ENCODE results near the gene RUNDC1.
"Not testable (repeated sequence)": the region's sequence is repeated elsewhere in the genome, so short reads cannot be mapped to it uniquely, and the experiment has no call there.

RUNDC1 gene

DNA sequence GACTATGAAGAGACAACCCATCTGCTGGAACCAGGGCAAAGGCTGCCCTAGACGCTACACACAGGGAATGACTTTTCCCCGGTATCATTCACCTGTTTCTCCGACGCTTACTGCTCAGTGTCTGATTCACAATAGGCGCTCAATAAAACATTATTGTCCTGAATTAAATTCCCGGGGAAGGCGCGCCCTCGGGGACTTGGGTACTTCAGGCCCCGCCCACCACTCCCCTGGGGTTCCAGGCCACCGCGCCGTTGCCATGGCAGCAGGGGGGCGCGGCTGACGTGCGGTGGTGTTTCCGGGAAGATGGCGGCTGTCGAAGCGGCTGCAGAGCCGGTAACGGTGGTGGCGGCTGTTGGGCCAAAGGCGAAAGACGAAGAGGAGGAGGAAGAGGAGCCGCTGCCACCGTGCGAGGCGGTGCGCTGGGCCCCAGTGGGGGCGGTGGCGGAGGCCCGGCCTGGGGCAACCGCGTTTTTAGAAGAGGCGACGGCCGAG is at the start of gene RUNDC1:
Gene RUNDC1, plus strand, starts transcription at position 292 of the 492 bp plus-strand sequence. Its CDS starts 12 bp downstream, at position 304.
- peak; percentile 82 for DNase-seq

DNA sequence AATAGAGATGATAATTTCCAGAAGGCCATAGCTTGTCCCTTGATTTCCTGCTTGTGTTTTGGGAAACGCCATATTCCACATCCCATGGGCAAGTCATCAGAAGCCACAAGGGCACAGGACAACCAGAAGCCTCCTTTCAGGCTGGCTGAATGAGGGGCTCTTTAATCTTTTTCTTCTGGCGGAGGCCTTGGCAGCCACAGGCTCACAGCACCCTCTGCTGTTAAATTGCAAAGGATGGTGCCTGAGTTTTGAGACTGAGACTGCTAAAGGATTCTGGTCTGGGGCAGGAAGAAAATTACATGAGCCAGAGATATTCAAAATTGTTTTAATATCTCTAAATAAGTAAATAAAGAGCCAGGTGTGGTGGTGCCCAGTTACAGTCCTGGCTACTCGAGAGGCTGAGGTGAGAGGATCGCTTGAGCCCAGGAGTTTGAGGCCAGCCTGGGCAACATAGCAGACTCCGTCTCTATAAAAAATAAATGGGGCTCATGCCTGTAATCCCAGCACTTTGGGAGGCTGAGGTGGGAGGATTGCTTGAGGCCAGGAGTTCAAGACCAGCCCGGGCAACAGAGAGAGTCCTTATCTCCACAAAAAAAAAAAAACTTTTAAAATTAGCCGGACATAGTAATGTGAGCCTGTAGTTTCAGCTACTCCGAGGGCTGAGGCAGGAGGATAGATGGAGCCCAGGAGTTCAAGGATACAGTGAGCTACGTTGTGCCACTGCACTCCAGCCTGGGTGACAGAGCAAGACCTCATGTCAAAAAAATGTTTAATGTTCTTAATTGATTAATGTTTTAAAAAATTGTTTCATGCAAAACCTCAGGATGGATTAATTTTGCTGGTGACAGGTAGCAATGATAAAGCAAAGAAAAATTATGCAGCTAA is 42.4 kb upstream of the RUNDC1 start:
- peak; percentile 42 for DNase-seq

GRCh38 chr17:42944211-42944610 is 36.2 kb upstream of the RUNDC1 start:
- no peak for DNase-seq

GRCh38 chr17:42946812-42947211 is 33.6 kb upstream of the RUNDC1 start:
- no peak for DNase-seq

- no peak for DNase-seq
These were observed 30.2 kb upstream of the RUNDC1 start for GRCh38 chr17:42950044-42950783.

DNA sequence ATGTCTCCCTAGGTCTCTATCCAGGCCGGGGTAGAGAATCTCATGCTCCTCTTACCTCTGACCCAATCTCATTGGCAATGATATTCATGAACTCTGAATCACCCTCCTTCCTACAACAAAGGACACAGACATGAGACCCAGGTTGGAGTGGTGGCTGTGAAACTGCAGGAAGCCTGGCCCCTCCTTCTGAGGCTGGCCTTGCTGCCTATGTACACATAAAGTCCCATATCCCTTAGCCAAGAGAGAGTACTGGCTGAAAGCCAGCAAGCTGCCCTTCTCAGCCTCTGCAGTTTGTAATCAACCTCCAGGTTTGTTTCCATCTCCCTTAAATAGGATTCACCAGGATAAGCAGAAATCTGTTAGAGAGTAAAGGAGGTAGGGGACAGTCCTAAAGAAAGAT is 26.7 kb upstream of the RUNDC1 start:
- DNase-seq, result no peak

DNA sequence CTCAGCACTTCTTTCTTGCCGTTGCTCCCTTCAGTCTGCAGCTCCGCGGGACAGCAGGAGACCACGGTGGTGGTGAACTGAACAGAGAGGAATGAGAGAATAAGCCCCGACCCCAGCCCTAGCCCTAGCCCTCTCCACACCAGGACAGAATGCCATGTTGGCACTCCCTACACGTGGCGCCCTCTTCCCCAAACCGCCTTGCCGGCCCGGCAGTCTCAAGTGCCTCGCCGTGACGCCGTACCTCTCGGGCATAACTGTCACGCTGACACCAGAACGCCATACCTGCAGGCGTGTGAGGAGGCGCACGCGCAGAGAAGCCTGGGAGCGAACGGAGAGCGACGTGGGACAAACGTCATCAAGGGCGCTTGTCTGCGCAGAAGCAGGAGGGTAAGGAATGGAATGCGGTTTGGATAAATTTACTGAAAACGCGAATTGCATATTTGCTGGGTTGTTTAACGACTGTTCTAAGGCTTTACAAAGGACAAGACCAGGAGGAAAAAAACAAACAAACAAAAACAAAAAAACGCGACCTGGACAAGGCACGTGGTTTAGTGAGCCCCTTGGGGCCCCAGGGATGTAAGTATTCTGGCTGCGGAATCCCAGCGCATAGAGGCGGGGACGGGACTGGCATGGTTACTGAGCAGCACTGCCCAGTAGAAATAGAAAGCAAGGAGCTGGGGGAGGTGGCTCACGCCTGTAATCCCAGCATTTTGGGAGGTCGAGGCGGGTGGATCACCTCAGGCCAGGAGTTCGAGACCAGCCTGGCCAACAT is 16.0 kb upstream of the RUNDC1 start, which contains the start of gene AARSD1:
Gene AARSD1, minus strand, starts transcription at position 294 of the 772 bp plus-strand sequence. Its CDS starts 14 bp downstream, at position 280.
- peak; percentile 96 for DNase-seq

DNA sequence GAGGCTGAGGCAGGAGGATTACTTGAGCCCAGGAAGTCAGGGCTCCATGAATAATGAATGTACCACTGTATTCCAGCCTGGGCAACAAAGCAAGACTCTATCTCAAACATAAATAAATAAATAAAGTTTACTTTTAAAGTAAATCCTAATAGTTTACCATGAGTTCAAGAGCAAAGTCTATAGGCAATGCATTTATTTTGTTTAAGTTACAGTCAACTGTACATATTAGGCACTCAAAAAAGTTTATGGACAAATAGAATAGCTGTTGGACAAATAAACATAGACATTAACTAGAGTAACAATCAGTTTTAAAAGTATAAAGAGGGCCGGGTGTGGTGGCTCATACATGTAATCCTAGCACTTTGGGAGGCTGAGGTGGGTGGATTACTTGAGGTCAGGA is 12.4 kb upstream of the RUNDC1 start:
- no peak for DNase-seq

- no peak for DNase-seq
These were observed 11.3 kb upstream of the RUNDC1 start for GRCh38 chr17:42969001-42969581.

DNA sequence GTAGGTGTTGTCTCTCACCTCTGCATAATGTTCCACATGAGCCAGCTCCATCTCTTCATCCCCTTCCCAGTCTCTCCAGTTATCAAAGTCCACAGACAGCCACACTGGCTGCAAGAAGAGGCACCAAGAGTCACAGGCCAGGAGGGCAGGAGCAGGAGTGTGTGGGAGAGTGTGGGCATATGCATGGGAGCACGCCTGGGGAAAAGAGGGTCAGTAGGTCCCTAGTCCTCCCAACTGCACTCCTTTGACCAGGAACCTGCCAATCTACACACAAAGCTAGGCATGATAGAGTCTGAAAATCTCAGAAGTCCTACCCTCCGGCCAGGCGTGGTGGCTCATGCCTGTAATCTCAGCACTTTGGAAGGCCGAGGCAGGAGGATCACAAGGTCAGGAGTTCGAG is 8.8 kb upstream of the RUNDC1 start:
- DNase-seq, result no peak

GRCh38 chr17:42973323-42973722 is 7.0 kb upstream of the RUNDC1 start:
- not testable (repeated sequence) for DNase-seq

GRCh38 chr17:42975265-42975664 is 5.1 kb upstream of the RUNDC1 start:
- DNase-seq, result no peak

DNA sequence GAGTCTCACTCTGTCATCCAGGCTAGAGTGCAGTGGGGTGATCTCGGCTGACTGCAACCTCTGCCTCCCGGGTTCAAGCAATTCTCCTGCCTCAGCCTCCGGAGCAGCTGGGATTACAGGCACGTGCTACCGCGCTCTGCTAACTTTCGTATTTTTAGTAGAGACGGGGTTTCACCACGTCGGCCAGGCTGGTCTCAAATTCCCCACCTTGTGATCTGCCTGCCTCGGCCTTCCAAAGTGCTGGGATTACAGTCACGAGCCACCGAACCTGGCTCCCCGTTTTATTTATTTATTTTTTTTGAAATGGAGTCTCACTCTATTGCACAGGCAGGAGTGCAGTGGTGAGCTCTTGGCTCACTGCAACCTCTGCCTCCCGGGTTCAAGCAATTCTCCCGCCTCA is 4.7 kb upstream of the RUNDC1 start:
- DNase-seq, result not testable (repeated sequence)

- peak; percentile 81 for DNase-seq
These were observed 673 bp upstream of the RUNDC1 start, which contains the start of gene PTGES3L for GRCh38 chr17:42979511-42980273. TSS of gene PTGES3L (minus strand) at chr17:42980080. CDS start at chr17:42980053, 27 bp downstream.

GRCh38 chr17:42980766-42981397 is 517 bp downstream of the RUNDC1 start:
- peak; percentile 62 for DNase-seq

DNA sequence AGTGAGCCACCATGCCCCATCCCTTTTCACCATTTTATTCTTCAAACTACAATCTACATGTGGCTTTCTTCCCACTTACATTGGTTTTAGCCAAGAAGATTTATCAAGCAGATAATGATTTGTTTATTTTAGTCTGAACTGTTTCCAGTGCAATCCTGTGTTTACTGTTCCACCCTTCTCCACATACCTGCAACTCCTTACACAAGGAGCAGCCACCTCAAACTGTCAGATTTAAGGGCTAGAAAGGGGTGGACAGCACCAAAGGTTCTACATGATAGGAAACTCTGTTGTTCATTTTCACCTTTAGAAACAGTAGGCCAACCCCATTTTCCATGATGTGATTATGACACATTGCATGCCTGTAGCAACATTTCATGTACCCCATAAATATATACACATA is 1.9 kb downstream of the RUNDC1 start:
- no peak for DNase-seq

GRCh38 chr17:42985225-42985624 is 4.9 kb downstream of the RUNDC1 start:
- DNase-seq, result no peak

- no peak for DNase-seq
These were observed 8.8 kb downstream of the RUNDC1 start for GRCh38 chr17:42989141-42989540.

- DNase-seq, result no peak
These were observed 9.6 kb downstream of the RUNDC1 start for GRCh38 chr17:42989726-42990652.

DNA sequence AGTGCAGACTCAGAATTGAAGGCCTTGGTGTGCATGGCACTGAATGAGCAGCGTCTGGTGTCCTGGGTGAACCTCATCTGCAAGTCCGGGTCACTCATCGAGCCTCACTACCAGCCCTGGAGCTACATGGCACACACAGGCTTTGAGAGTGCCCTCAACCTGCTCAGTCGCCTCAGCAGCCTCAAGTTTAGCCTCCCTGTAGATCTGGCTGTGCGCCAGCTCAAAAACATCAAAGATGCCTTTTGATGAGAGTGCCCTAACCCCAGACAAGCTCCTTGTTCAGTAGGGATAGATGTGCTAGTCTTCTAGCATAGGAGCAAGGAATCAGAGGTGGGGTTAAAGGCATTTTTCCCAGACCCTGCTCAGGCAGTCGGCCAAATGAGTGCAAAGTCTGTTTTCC is 11.1 kb downstream of the RUNDC1 start:
- no peak for DNase-seq

Data from NCI-H2171 treated with DMSO at 0.1 percent for 48 hours (cell line).